H1 (cell line): ENCODE results near the gene ETS1. TPM values are rescaled to one million over a fixed set of nuclear protein-coding genes. Genes with fewer than 3 reads are reported as not detected.

ENCODE experiments used
- ASH2L ChIP-seq: fragments of 200-600, 300-600 bp; sonication (generic); IDR thresholded peaks from one replicate; pipeline ENCODE4 v1.7.1; 2017; ENCODE audit warnings: low read length
- BACH1 ChIP-seq: IDR thresholded peaks from 2 replicates; pipeline ENCODE4 v1.6.1; 2012; ENCODE audit warnings: low read length, improper control_type of control experiment
- CTCF ChIP-seq, 3 experiments: IDR thresholded peaks; 1 replicate in 2 of 3; 2 replicates in 1 of 3; pipeline versions ENCODE4 v1.5.1 to v1.6.1; 2011; ENCODE audit warnings: low read length in 3 of 3, mild to moderate bottlenecking in 3 of 3, inconsistent platforms in 2 of 3, low read depth in 1 of 3, moderate library complexity in 1 of 3; ENCODE audit not compliant: insufficient read depth in 1 of 3; ENCODE audit errors: control extremely low read depth in 1 of 3
- GABPA ChIP-seq: IDR thresholded peaks from 2 replicates; pipeline ENCODE4 v1.6.1; 2011; ENCODE audit warnings: mild to moderate bottlenecking, low read length, moderate library complexity, borderline replicate concordance; ENCODE audit not compliant: insufficient read depth
- polyA plus RNA-seq, 7 experiments: library from polyadenylated mRNA; depleted of rRNA in 3 of 7; stranded (reverse) in 5 of 7; unstranded in 2 of 7; fragments of >200 nt in 5 of 7; fragments of 200-250 nt in 2 of 7; gene quantifications; 1 replicate in 5 of 7; 2 replicates in 1 of 7; 4 replicates in 1 of 7; pipeline versions ENCODE4 v1.2.1 to v1.2.3, GENCODE V29; 2011 to 2013; ENCODE audit warnings: missing spikeins in 2 of 7, mixed read lengths in 2 of 7
- total RNA-seq: library from RNA; stranded (reverse); fragmentation: NEBNext Ultra II Directional; extraction: Animal tissue kit (Norgen Biotek cat#: 25700); gene quantifications from 2 replicates; pipeline ENCODE4 v1.2.1, GENCODE V29; 2021

Gene ETS1
- total and polyA plus RNA-seq, 2 of the 8 experiments (the other 6 are each of a cell fraction or from before 2014, with no cell fraction given) = 10.0 to 35.3 TPM

GRCh38 chr11:128522943-128523518, 64.3 kb downstream of the ETS1 start (continued):
- TF ChIP-seq CTCF (IDR thresholded peaks at IDR 0.05; ENCODE audit: control extremely low read depth in 1 of 3, insufficient read depth in 1 of 3, low read depth in 1 of 3, low read length in 3 of 3) = no peak
- TF ChIP-seq BACH1 = no peak
- no peak for TF ChIP-seq GABPA
- no peak for TF ChIP-seq ASH2L
